GM12878 (cell line): Measurements from ENCODE around the gene LONRF2.

Experiments
- ASH2L ChIP-seq: fragments of 300-600, 200-600 bp; sonication (generic); IDR thresholded peaks from 2 replicates; pipeline ENCODE4 v1.6.1; 2017; ENCODE audit warnings: low read depth, mild to moderate bottlenecking, borderline replicate concordance
- BHLHE40 ChIP-seq, 2 experiments: fragments of 450-650 bp in 1 of 2; IDR thresholded peaks; 2 replicates each; pipeline ENCODE4 v1.6.1; 2011 to 2017; ENCODE audit warnings: low read depth in 2 of 2, borderline replicate concordance in 1 of 2, improper control_type of control experiment in 1 of 2, low read length in 1 of 2, mild to moderate bottlenecking in 1 of 2
- DPF2 ChIP-seq: fragments of 450-650 bp; IDR thresholded peaks from 2 replicates; pipeline ENCODE4 v1.6.1; 2017; ENCODE audit warnings: mild to moderate bottlenecking
- EP300 ChIP-seq, 2 experiments: fragments of 150-350 bp in 1 of 2; IDR thresholded peaks; 2 replicates each; pipeline ENCODE4 v1.6.1; 2011 to 2012; ENCODE audit warnings: low read depth in 2 of 2, low read length in 2 of 2, borderline replicate concordance in 1 of 2, improper control_type of control experiment in 1 of 2, inconsistent platforms in 1 of 2; ENCODE audit not compliant: control insufficient read depth in 1 of 2
- EZH2 ChIP-seq: IDR thresholded peaks from 2 replicates; pipeline ENCODE4 v1.6.1; 2012; ENCODE audit warnings: low read depth, mild to moderate bottlenecking, control low read depth, inconsistent platforms, low read length, borderline replicate concordance; ENCODE audit not compliant: control insufficient read depth
- IKZF2 ChIP-seq, 2 experiments: fragments of 450-650 bp; IDR thresholded peaks; 2 replicates each; pipeline ENCODE4 v1.6.1; 2017; ENCODE audit warnings: mild to moderate bottlenecking in 2 of 2, moderate library complexity in 2 of 2
- LARP7 ChIP-seq: fragments of 450-650 bp; IDR thresholded peaks from 2 replicates; pipeline ENCODE4 v1.6.1; 2017; ENCODE audit warnings: mild to moderate bottlenecking
- NFYB ChIP-seq: IDR thresholded peaks from 2 replicates; pipeline ENCODE4 v1.6.1; 2011; ENCODE audit warnings: low read depth, mild to moderate bottlenecking, low read length, improper control_type of control experiment, moderate library complexity; ENCODE audit not compliant: insufficient read depth
- POLR2AphosphoS2 ChIP-seq: IDR thresholded peaks from 2 replicates; pipeline ENCODE4 v1.6.1; 2011; ENCODE audit warnings: low read depth, mild to moderate bottlenecking, low read length, improper control_type of control experiment, moderate library complexity
- SP1 ChIP-seq: IDR thresholded peaks from one replicate; pipeline ENCODE4 v1.6.1; 2011; ENCODE audit warnings: low read depth, low read length
- TARDBP ChIP-seq: IDR thresholded peaks from 2 replicates; pipeline ENCODE4 v1.6.1; 2016; ENCODE audit warnings: borderline replicate concordance
- TF ChIP-seq, protein P1 (sequence below), 3 experiments: IDR thresholded peaks in 2 of 3; conservative IDR thresholded peaks in 1 of 3; 2 replicates each; pipeline ENCODE4 v1.5.1; 2011; ENCODE audit warnings: low read depth in 3 of 3, low read length in 3 of 3, mild to moderate bottlenecking in 3 of 3, control low read depth in 2 of 3, moderate library complexity in 2 of 3, inconsistent platforms in 1 of 3, mixed read lengths in 1 of 3; ENCODE audit not compliant: control insufficient read depth in 2 of 3, insufficient read depth in 1 of 3; ENCODE audit errors: extremely low read depth in 1 of 3
- TF ChIP-seq, protein P2 (sequence below): IDR thresholded peaks from 2 replicates; pipeline ENCODE4 v1.6.1; 2012; ENCODE audit warnings: low read depth, low read length, improper control_type of control experiment

DNA sequence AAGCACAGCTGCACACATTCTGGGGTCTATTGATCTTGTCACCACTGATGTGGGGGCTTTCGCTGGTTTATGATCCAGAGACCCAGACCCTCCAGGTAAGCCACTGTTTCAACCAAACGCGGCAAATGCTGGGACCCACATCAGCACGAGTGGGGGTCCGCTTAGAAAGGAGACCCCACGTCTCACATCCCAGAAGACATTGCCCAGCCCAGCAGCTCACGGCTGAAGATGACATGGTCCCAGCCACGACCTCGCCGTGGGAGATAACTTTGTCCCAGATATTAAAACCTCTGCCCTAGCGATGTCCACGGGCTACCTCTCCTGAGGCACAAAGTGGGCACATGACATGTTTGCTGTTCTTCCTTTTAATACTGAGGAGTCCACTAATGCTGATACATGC is 43.8 kb downstream of the LONRF2 start:
- no peak for TF ChIP-seq IKZF2 (IDR thresholded peaks at IDR 0.05)
- no peak for TF ChIP-seq NFYB
- no peak for TF ChIP-seq LARP7
- no peak for TF ChIP-seq EZH2
- no peak for TF ChIP-seq EP300 (IDR thresholded peaks at IDR 0.05; ENCODE audit: borderline replicate concordance in 1 of 2, control insufficient read depth in 1 of 2, low read depth in 2 of 2, low read length in 2 of 2)
- TF ChIP-seq, protein P1, sequence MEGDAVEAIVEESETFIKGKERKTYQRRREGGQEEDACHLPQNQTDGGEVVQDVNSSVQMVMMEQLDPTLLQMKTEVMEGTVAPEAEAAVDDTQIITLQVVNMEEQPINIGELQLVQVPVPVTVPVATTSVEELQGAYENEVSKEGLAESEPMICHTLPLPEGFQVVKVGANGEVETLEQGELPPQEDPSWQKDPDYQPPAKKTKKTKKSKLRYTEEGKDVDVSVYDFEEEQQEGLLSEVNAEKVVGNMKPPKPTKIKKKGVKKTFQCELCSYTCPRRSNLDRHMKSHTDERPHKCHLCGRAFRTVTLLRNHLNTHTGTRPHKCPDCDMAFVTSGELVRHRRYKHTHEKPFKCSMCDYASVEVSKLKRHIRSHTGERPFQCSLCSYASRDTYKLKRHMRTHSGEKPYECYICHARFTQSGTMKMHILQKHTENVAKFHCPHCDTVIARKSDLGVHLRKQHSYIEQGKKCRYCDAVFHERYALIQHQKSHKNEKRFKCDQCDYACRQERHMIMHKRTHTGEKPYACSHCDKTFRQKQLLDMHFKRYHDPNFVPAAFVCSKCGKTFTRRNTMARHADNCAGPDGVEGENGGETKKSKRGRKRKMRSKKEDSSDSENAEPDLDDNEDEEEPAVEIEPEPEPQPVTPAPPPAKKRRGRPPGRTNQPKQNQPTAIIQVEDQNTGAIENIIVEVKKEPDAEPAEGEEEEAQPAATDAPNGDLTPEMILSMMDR (IDR thresholded peaks at IDR 0.05 in 2 of 3, conservative IDR thresholded peaks at IDR 0.05 in 1 of 3; ENCODE audit: control insufficient read depth in 2 of 3, extremely low read depth in 1 of 3, insufficient read depth in 1 of 3, low read depth in 3 of 3, low read length in 3 of 3) = no peak
- no peak for TF ChIP-seq BHLHE40 (IDR thresholded peaks at IDR 0.05; ENCODE audit: borderline replicate concordance in 1 of 2, low read depth in 2 of 2, low read length in 1 of 2)
- TF ChIP-seq, protein P2, sequence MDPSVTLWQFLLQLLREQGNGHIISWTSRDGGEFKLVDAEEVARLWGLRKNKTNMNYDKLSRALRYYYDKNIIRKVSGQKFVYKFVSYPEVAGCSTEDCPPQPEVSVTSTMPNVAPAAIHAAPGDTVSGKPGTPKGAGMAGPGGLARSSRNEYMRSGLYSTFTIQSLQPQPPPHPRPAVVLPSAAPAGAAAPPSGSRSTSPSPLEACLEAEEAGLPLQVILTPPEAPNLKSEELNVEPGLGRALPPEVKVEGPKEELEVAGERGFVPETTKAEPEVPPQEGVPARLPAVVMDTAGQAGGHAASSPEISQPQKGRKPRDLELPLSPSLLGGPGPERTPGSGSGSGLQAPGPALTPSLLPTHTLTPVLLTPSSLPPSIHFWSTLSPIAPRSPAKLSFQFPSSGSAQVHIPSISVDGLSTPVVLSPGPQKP = no peak
- no peak for TF ChIP-seq SP1
- TF ChIP-seq TARDBP = no peak
- TF ChIP-seq POLR2AphosphoS2 = no peak
- no peak for TF ChIP-seq DPF2
- no peak for TF ChIP-seq ASH2L
